ENCODE measurements around the gene ZFHX2. TPM values are rescaled to one million over a fixed set of nuclear protein-coding genes. Genes with fewer than 3 reads are reported as not detected.

ZFHX2 gene
- total and polyA plus RNA-seq, 8 donors: 2.9 to 6.2 (median 4.9) TPM

- no peak for TF ChIP-seq CTCF (IDR thresholded peaks at IDR 0.05)
- peaks cover 0 to 4% of the 10 kb centered on the region in 2 donors for H3K27me3 ChIP-seq
- DNase-seq: no peak
- ATAC-seq: no peak
- H3K9me3 ChIP-seq: no peaks in the 10 kb centered on the region
- peaks cover 0 to 31% of the 10 kb centered on the region in 2 donors for H3K36me3 ChIP-seq
- H3K4me1 ChIP-seq: peaks cover 17 to 49% of the 10 kb centered on the region in 2 donors
- H3K4me3 ChIP-seq: peak overlapping the region in 1 of 2 donors; percentile 67
- peak overlapping the region; percentile 26 to 68 for H3K27ac ChIP-seq
- intact Hi-C loops (cut with DNase I): no loop called here
These were observed 16.5 kb upstream of the ZFHX2 start for GRCh38 chr14:23568021-23568599.

- H3K36me3 ChIP-seq: peaks cover 0 to 37% of the 10 kb centered on the region in 2 donors
- peak; percentile 69 to 98 (median 89) for DNase-seq
- peak within 1 kb of the TSS; percentile 61 to 67 for H3K4me3 ChIP-seq
- no peak for TF ChIP-seq CTCF (IDR thresholded peaks at IDR 0.05)
- intact Hi-C loops (cut with DNase I): no loop called here
- peak within 1 kb of the TSS; percentile 26 to 68 for H3K27ac ChIP-seq
- peaks cover 17 to 45% of the 10 kb centered on the region in 2 donors for H3K4me1 ChIP-seq
- ATAC-seq: peak; percentile 93
- H3K9me3 ChIP-seq: no peaks in the 10 kb centered on the region
- peaks cover 0 to 4% of the 10 kb centered on the region in 2 donors for H3K27me3 ChIP-seq
These were observed 15.8 kb upstream of the ZFHX2 start, which contains the start of gene AP1G2 for GRCh38 chr14:23567186-23568020. Gene AP1G2 (minus strand): TSS chr14:23567791. CDS start chr14:23567314, 477 bp downstream.

GRCh38 chr14:23566778-23567185, 15.2 kb upstream of the ZFHX2 start:
- Histone ChIP-seq H3K4me3 (peak overlapping the region; percentile 61 to 67), H3K27me3 (peaks cover 0 to 2% of the 10 kb centered on the region in 2 donors), H3K4me1 (peaks cover 17 to 44% of the 10 kb centered on the region in 2 donors), H3K9me3 (no peaks in the 10 kb centered on the region), H3K27ac (peak overlapping the region; percentile 26 to 68), H3K36me3 (peaks cover 0 to 43% of the 10 kb centered on the region in 2 donors)
- TF ChIP-seq CTCF (IDR thresholded peaks at IDR 0.05): no peak
- intact Hi-C loops (cut with DNase I): no loop called here
- no peak for DNase-seq
- peak; percentile 43 for ATAC-seq

- peaks cover 17 to 41% of the 10 kb centered on the region in 2 donors for H3K4me1 ChIP-seq
- intact Hi-C loops (cut with DNase I): no loop called here
These were observed 14.7 kb upstream of the ZFHX2 start for GRCh38 chr14:23566112-23566777.

More at GRCh38 chr14:23566112-23566777, 14.7 kb upstream of the ZFHX2 start:
- no peak for TF ChIP-seq CTCF (IDR thresholded peaks at IDR 0.05)
- DNase-seq: no peak
- Histone ChIP-seq H3K27ac (peak overlapping the region in 1 of 2 donors; percentile 68), H3K36me3 (peaks cover 0 to 48% of the 10 kb centered on the region in 2 donors), H3K9me3 (no peaks in the 10 kb centered on the region), H3K27me3 (no peaks in the 10 kb centered on the region), H3K4me3 (peak overlapping the region; percentile 61 to 67)
- ATAC-seq: no peak

All from left lung (tissue), 10 donors.